CD4-positive, alpha-beta T cell treated with Interleukin-10 for 1 hour (primary cell): ENCODE results near the gene COQ10A.
A peak's percentile ranks its signal among the peaks of the same experiment; 100 is the strongest.

Experiments
- DNase-seq: peaks from one replicate; pipeline ENCODE4 v3.0.0-alpha.2; 2020

The COQ10A gene

DNA sequence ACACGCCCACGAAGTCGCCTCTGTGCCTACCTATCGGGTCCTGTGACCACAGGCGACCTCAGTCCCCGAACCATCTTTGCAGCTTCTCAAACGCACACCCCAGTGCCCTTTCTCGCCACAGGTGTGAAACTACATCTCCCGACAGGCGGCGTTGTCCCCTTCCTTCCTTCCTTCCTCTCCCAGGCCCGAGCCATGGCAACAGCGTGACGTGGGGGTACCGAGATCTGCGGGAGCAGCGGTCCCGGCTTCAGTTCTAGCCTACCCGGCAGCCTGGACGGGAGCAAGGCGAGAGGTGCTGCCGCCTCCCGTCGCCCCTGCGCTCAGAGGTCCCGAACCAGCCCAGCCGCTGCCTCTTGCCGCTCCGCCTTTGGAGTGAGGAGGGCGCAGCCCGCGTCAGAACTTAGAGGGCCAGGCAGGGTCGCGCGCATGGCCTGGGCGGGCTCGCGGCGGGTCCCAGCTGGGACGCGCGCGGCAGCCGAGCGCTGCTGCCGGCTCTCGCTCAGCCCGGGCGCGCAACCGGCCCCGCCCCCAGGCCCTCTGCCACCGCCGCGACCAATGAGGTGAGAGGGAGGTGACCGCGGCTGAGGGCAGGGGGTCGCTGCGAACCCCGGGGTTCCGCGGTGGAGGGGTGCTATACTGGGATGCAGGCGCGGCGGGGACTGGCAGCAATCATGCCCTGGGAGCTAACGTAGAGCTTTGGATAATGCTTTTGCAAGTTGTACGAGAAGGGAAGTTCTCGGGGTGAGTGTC is at the start of gene COQ10A:
Gene COQ10A (plus strand): TSS at position 250 of the 750 bp plus-strand sequence. CDS start 177 bp downstream, at position 427.
- peak; percentile 92 for DNase-seq

DNA sequence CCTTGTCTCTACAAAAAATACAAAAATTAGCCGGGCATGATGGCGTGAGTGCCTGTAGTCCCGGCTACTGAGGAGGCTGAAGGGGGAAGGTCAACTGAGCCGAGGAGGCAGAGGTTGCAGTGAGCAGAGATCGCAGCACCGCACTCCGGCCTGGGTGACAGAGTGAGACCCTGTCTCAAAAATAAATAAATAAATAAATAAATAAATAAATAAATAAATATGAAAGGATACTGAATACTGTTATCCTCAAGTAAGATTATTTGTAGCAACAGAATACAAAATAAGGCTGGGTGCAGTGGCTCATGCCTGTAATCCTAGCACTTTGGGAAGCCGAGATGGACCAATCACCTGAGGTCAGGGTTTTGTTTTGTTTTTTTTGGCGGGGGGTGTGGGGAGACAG is 46.9 kb upstream of the COQ10A start:
- DNase-seq: no peak

DNA sequence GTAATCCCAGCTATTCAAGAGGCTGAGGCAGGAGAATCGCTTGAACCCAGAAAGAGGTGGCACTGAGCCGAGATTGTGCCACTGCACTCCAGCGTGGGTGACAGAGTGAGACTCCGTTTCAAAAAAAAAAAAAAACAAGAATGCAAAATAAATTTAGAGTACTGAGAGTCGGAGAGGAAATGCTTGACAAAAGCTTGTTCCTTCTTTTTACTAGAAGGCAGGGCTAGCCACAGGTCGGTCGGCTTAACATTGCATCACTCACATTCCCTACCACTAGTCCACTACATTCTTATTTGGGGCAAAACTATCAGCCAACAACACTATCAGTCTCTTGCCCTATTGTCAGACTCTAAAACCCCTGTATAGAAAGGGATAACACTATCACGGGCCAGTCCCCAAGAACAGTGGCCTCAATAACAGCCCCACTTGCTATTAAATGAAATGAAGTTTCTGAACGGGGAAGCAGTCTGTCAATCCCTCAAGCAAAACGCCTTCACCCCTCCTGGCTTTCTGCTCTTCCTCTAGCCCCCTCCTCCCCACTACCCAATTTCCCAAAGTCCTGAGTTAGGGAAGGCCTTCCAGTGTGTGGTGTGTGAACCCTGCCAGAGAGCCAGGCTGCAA is 46.0 kb upstream of the COQ10A start:
- DNase-seq: no peak

DNA sequence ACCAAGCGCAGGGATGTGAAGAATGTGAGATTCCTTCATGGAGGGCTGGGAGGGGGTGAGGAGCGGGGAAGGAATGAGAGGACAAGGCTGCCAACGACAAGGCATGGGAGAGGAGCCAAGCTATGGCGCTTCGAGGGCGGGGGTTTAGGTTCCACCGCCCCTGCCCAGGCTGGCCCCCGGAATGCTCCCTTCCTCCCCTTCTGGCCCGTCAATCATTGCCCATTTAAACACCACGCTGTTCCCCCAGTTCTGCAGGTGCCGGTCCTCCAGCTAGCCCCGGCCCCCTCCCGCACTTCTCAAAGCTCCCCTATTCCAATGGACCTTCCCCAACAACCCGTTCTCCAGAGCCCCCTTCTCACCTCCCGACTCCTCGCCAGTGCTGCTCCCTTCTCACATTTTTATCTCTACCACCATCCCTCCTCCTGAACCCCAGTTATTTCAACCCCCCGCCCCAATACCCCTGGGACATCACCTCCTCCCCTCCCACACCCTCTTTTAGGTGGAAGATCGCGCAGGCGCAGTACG is 45.4 kb upstream of the COQ10A start:
- no peak for DNase-seq

DNA sequence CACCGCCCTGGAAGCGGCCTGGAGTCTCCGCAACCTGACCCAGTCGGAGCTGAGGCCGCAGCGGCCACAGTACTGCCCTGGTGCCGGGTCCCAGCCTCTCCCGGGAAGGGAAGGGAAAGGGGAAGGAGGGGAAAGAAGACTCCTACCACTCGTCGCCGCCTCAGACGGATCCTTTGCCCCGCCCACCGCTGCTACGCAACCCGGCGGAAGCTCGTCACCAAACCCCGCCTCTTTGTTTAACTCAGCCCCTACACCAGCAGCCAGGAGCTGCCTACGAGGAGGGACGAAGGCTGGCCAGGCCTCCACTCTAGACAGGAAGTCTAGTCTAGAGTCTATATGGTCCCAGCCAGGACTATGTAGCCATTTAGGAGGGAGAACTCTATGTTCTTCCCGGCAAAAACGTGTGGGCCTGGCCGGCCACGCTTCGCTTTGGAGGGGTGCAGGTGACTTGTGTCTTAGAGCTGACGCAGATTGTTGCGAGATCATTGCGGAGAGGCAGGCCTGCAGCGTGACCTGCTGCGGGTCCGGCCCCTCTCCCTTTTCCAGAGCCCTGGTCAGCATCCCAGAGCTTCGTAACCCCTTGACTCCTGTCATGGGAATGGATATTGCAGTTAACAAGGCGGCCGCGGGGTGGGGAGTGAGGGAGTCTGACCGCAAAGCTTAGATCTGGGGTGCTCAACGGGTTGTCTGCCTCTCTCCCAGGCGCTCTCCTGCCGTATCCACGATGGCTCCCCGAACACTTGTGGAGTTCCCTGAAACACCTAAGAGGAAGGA is 44.8 kb upstream of the COQ10A start, which contains the start of gene RNF41:
Gene RNF41 (minus strand): TSS at position 166 of the 774 bp plus-strand sequence. CDS start 7,875 bp downstream, outside the sequence.
- peak; percentile 94 for DNase-seq

DNA sequence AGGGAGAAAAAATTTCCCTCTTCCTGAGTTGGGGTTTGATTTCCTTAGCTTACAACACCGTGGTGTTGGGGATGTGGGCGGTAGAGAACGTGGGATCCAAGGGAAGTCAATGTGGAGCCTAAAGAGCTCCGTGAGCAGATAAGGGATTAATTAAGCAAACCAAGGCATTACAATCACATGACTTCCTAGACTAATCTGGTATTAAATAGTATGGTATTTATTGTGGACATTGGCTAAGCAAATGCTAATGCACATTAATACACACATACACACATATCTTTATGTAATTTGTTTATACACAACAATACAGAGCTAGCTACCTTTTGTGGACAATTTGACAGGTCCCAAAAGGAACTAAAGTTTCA is 44.2 kb upstream of the COQ10A start:
- no peak for DNase-seq

DNA sequence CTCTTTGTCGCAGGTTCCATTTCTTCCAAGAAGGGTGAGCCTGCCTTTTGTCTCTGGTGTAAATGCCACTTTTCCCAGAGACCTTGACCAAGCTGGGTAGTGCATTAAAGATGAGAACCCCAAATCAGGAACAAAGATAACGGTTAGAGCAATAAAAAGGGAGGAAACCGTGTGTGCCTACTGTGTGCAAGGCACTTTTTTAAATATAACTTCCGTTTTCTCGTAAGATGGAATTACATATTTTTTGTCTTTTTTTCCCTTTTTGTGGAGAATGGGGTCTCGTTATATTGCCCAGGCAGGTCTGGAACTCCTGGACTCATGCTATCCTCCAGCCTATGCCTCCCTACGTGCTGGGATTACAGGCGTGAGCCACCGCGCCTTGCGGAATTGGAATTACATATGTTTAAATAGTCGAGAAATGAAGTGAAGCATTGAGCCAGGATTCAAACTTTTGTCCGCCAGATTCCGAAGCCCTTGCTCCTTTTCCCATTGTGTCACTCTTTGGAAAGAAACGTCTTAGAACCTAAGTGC is 43.1 kb upstream of the COQ10A start:
- peak; percentile 6 for DNase-seq

DNA sequence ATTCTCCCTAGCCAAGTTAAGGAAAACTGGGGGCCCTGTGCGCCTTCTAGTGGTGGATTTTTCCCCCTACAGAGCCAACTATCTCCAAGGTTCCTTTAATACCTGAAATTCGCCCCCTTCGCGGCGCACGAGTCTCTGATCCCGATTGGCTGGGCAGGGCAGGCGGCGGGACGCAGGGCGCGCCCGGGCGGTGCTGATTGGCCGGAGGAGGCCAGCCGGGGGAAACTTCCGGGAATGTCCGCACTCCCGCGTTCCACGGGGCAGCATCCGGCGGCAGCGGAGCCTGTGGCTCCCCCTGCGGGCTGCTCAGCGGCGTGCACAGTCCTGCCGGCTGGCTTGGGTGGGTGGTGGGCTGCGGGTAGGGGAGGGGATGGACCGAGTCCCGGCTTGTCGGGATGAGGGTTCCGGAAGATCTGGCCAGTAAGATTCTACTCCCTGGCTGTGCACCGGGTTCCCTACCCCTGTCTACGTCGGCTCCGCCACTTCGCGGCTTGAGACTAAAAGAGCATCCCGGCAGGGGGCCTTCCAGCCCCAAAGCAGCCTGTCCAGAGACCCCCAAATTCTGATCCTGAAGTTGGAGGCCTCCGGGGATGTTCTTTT is 42.5 kb upstream of the COQ10A start, which contains the start of gene NABP2:
Gene NABP2 (plus strand): TSS at position 241 of the 600 bp plus-strand sequence. CDS start 515 bp downstream, outside the sequence.
- peak; percentile 94 for DNase-seq

DNA sequence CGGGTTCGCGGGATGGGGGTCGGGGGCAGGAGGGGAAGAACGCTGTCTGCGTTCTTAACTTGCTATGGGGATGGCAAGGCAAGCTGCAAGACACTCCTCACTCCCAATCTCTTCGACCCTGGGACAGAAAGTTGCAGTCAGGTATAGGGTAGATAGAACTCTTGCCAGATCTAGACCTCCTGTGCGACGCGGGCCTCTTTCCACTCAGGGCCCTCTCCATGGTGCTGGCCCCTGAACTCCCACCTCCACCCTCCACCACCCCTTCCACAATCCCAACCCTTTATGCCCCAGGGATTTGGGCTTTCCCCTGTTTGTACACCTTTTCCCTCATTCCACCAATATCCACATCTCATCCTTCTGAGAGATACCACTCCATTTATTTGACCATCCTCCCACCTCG is 41.8 kb upstream of the COQ10A start:
- no peak for DNase-seq

DNA sequence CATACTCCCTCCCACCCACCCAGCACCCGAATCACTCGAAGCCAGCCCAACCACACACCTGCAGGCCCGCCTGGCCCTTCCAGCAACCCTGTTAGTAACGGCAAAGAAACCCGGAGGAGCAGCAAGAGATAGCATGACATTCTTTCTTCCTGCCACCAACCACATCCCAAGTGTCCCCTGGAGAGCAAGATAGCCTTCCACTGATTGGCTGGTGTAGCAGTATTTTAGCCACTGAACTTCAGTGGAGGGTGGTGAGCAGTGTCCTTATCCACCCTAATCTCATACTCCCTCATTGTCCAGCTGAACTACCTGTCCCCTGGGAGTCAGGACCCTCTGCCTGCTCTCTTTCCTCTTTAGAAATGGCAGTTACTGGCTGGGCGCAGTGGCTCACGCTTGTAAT is 37.7 kb upstream of the COQ10A start:
- no peak for DNase-seq

DNA sequence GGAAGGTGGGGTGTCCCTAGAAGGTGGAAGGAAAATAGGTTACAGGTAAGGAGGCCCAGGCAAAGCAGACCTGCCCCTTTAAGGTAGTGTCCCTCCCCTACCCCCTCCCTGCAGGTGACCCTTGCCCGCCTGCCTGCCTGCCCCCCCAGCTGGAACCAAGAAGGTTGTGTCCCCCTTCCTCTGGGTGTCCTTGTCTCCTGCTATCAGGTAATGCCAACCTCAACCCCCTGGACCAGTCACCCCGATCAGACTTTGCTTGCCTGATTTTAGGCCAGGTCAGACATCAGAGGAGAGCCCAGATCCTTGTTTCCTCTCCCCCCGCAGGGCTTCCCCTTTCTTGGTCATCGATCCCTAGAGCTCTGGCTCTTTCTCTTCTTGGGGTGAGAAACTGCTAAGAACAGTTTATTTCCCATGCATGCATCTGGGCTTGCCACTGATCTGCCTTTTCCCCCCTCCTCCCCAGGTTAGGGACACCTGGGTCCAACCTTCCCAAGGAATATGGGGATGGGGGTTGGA is 36.8 kb upstream of the COQ10A start, which contains the start of gene SLC39A5:
Gene SLC39A5 (plus strand): TSS at position 136 of the 516 bp plus-strand sequence. CDS start 1,224 bp downstream, outside the sequence.
- DNase-seq: no peak

DNA sequence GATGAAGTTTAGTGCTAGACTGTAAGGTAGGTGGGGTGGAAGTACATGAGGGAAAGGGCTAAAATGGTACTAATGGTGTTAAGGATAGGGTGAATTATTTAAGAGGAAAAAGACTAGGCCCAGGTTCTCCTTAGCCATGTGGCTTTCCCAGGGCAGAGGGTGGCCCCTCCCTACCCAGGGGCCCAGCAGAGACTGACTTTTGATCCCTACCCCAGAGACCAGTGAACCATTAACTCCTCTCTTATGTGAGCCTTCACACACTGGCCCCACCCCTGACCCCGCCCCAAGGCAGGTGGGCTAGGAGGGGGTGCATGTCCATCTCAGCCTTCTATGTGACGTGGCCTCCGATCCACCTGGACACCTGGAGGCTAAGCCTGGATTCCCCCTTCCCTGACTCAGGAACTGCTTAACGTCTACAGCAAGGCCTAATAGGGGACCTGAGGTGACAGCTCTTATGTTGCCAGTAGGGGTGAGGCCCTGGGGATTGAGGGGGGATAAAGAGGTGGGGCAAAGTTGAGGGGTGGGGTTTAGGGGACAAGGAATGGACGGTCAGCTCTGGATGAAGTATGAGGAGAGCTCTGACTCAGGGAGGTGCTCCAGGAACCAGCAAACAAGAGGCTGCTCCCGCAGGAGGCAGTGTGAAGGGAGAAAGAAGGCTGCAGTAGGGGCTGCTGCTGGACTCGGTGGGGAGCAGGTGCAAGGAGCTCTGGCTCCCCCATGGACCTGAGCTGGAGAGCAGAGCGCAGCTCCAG is 36.1 kb upstream of the COQ10A start:
- no peak for DNase-seq

DNA sequence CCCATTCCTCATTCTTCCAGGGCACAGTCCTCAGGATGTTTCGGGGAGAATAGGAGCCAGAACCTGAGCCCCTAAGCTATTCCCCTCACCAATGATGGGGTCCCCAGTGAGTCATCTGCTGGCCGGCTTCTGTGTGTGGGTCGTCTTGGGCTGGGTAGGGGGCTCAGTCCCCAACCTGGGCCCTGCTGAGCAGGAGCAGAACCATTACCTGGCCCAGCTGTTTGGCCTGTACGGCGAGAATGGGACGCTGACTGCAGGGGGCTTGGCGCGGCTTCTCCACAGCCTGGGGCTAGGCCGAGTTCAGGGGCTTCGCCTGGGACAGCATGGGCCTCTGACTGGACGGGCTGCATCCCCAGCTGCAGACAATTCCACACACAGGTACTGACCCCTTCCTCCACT is 35.6 kb upstream of the COQ10A start:
- DNase-seq: no peak

DNA sequence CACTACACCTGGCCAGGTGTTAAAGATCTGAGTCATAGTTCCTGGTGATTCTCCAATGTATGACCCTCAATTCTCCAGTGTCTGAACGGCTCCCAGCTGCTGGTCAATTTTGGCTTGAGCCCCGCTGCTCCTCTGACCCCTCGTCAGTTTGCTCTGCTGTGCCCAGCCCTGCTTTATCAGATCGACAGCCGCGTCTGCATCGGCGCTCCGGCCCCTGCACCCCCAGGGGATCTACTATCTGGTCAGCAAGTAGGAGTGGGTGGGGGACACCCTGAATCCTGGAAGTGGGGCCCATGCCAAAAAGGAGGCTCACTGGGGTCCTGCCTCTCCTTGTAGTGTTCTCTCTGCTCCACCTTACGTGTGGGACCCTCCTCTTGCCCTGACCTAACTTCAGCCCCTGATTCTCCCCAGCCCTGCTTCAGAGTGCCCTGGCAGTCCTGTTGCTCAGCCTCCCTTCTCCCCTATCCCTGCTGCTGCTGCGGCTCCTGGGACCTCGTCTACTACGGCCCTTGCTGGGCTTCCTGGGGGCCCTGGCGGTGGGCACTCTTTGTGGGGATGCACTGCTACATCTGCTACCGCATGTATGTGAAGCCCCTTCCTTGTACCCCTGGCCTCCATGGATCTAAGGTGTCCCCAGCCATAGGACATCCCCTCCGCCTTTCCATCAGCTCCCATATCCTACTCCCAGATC is 31.9 kb upstream of the COQ10A start:
- no peak for DNase-seq

DNA sequence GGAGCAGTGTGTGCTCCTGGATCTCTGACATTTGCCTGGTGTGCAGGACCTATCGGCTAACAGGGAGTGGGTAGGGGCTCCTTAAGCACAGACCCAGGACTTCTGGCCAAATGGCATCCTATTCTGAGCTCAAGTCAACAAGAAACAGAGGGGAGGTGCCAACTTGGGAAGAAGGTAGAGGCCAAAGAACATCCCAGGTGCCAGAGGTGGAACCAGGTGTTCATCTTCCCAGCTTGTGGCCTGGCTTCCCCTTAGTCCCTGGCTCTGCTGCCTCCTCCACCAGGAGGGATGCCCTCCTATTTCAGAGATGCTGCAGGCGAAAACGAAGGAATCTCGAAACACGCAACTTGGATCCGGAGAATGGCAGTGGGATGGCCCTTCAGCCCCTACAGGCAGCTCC is 30.7 kb upstream of the COQ10A start:
- no peak for DNase-seq

DNA sequence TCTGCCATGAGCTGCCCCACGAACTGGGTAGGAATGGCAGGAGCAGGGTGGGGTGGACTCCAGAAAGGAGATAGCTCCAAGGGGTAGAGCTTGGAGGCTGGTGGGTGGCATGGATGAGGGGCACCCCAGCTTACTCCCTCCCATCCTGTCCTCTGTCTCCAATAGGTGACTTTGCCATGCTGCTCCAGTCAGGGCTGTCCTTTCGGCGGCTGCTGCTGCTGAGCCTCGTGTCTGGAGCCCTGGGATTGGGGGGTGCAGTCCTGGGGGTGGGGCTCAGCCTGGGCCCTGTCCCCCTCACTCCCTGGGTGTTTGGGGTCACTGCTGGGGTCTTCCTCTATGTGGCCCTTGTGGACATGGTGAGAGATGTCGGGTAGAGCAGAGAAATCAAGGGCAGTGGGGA is 29.8 kb upstream of the COQ10A start:
- no peak for DNase-seq

DNA sequence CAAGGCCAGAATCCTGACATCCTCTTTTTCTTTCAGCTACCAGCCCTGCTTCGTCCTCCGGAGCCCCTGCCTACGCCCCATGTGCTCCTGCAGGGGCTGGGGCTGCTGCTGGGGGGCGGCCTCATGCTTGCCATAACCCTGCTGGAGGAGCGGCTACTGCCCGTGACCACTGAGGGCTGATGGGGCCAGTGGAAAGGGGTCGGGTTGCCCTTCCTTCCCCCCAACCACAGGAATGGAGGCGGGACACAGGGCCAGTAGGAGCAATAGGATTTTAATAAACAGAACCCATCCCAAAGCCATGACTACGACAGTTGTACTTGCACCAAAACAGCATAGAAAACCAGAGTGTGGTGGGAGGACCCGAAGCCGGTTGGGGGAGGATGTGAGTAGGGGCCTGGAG is 29.2 kb upstream of the COQ10A start:
- DNase-seq: no peak

DNA sequence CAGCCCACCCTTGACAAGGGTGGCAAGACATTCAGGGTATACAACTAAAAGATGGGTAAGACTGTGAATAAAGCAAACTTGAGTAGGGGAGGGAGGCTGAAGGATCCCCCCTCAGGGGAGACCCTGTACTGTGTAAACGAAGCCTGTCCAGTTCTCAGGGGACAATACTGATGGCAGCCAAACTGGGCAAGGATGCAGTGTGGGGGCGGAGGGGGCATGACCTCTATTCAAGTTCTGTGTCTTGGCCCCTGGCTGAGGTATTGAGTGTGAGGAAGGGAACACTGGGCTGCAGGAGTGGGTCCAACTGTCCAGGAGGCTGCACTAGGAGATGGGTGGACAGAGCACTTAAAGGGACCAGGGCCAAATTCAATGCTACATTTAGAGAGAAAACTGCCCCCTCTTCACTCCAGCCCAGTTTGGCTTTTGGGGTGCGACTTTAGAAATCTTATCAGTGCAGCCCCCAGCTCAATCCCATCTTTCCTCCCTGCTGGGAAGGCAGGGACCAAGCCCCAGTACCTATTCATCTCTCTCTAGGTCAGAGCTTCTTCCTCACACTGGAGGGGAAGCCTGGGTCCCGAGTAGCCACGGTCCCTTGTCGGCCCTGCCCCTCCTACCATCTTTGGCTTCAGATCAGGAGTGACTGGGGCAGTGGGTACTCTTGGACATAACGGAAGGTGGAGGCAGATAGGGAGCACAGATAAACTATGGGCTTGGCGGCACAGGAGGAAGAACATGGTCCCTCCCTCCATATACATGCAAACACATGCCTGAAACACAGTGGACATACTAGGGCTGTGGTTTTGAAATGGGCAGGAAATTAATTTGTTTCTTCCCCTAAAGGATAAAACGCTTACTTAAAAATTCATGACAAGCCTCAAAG is 25.1 kb upstream of the COQ10A start:
- no peak for DNase-seq

DNA sequence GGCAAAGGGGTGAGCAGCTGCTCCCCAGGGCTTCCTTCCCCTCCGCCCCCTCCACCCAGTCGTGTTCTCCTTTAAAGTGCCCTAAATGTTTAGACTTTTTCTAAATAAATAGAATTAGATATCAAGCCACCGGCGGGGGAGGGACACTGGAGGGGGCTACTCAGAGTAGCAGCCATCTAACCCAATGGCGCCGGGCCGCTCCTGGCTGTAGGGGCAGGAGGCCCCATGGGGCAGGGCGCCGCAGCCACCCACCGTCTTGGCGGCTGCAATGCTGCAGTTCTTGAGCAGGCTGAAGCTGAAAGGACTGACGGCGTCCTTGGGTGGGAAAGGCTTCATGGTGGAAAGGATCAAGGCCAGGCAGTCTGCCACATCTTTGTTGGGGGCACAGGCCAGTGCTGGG is 23.8 kb upstream of the COQ10A start:
- no peak for DNase-seq

DNA sequence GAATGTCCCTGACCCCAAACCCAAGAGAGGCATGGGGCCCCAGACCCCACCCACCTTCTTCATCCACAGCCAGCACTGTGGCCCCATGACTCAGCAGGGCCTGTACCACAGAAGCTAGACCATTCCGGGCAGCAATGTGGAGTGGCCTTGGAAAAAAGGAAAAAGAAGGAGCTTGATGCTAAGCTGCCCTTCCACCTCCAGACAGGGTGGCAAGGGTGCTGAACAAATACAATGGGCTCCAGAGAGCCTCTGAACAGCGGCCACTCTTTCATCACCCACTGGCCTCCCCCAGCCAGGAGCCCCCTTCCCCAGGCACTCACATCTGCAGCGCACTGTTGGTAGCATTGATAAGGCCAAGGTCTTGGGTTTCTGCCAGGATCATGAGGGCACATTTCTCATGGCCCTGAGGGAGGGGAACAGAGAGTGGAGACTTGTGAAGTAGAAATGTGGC is 23.0 kb upstream of the COQ10A start:
- no peak for DNase-seq
